NCI-H2081 treated with DMSO at 0.1 percent for 48 hours (cell line): ENCODE results near the gene PPP2R3A.
"Not testable (repeated sequence)": the region's sequence is repeated elsewhere in the genome, so short reads cannot be mapped to it uniquely, and the experiment has no call there.

Experiments
- DNase-seq: peaks from one replicate; lab custom pipeline; 2025; lab: John Stamatoyannopoulos, UW

The PPP2R3A gene

DNA sequence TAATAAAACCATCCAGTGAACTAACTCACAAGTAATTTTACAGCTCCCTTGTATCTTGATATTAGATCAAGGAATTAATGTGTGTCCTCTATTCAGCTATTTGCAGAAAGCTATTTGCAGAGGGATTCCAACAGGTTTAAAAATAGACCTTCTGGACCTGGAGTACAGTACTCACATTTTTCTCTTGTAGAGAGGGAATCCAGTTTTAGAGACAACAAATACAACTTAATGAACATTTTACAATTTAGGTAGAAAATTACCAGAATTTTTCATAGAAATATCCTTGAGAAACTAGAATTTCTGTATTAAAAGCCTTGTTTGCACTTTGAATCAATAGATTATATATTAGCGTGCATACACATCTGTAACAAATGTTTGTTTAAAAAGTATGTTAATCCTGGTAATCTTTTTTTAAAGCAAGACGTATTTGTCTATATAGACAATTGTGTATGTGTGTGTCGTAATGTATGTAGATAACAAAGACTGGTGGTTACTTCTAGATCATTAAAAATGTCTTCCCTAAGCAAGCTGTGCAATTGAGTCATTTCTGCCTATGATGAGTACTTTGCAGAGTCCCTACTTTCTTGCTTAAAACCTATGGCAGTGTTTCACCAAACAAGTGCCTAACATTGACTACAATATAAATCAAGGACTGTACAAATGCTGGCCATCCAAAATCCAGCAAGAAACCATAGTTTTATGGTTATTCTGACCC, 57.9 kb downstream of the PPP2R3A start:
- DNase-seq, result no peak

- no peak for DNase-seq
Measured at GRCh38 chr3:136036306-136036705, 70.8 kb downstream of the PPP2R3A start.

GRCh38 chr3:136038668-136039067, 73.1 kb downstream of the PPP2R3A start:
- no peak for DNase-seq

DNA sequence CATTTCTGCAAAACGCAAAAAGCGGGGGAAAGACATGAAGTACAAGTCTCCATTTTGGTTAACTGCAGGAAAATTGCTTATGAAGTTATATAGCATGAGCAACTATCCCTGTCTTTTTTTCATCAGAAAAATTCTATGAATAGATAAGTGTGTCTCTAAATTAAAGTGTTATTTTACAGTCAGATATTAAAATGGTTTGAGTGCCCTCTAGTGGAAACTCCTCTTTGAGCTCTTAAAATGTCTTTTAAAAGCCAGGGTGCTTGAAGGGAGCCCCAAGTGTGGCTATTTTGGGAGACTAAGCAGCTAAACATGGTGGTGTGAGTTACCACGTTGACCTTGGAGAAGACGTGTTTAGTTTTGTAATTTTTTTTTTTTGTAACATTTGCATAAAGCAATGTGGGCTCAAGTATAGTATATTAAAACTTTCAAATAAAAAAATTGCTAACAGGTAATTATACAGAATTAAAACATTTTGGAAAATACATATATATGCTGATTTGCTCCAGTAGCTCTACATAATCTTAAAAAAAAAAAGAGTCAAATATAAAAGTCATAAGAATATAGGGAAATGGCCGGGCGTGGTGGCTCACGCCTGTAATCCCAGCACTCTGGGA, 77.2 kb downstream of the PPP2R3A start:
- peak; percentile 59 for DNase-seq

- DNase-seq, result no peak
Measured at GRCh38 chr3:136044980-136045745, 79.6 kb downstream of the PPP2R3A start.

DNA sequence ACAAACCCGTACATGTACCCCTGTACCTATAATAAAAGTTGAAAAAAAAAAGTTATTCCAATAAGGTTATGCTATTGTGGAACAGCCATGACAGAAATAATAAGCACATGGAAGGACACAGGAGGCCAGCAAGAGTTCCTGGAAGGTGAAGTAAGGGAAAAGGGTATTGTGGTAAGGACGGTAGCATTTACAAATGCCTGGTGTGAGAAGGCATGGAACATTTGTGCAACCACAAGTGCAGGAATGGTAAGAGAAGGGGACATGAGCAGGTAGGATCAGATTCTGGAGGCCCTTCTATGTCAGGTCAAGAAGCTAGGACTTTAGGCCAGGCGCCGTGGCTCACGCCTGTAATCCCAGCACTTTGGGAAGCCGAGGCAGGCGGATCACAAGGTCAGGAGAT, 82.5 kb downstream of the PPP2R3A start:
- no peak for DNase-seq

DNA sequence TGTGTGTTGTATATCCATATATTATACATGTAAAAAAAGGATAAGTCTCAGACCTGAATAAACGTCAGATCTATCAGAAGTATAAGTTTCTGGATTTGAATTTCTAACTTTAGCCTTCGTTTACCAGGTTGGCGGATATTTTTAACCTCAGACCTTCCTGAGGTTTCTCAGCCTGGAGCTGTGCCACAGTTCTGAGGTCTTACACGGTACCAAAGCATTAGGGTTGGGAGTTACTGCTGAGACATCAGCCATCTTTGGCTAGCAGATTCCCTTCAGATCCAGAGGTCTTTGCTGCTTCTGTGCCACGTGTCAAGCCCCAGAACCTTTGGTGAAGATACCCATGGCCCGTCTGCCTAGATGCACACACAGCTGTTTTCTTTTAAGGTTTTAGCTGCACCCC, 84.7 kb downstream of the PPP2R3A start:
- no peak for DNase-seq

DNA sequence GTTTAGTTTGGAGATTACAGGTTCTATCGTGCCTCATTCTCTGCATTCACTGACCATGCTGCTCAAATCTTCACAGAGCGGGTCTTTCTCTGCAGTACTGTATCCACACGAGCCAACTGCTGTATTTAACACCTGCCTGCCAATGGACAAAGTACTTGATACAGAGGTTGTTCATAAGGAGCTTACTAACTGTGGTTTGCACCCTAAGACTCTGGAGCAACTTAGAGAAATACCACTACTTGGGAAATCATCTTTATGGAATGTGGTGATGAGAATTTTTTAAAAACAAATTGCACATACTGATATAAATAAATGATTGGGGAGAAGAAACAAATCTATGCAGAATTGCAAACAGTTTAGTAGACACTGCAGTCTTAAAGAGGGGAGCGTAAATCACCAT, 90.0 kb downstream of the PPP2R3A start:
- no peak for DNase-seq

- DNase-seq, result no peak
Measured at GRCh38 chr3:136067211-136067610, 101.7 kb downstream of the PPP2R3A start.

GRCh38 chr3:136068708-136069107, 103.2 kb downstream of the PPP2R3A start:
- DNase-seq, result no peak

DNA sequence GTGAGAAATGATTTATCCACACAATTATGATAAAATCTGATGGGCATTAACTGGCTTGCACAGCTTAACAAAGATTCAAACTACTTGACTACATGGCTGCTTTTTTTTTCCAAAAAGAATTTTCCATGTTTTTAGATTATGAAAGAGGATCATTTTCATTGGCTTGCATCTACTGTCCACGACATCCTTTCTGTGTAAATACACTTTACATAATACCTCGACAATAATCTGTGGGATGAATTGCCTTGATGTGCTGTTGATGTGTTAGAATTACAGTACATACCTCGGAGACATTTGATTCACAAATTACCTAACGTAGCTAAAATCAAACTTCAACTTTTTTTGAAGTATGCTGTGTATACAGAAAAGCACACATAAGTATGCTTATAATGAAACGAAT, 104.4 kb downstream of the PPP2R3A start:
- DNase-seq, result no peak

GRCh38 chr3:136070334-136070733, 104.8 kb downstream of the PPP2R3A start:
- DNase-seq, result no peak

DNA sequence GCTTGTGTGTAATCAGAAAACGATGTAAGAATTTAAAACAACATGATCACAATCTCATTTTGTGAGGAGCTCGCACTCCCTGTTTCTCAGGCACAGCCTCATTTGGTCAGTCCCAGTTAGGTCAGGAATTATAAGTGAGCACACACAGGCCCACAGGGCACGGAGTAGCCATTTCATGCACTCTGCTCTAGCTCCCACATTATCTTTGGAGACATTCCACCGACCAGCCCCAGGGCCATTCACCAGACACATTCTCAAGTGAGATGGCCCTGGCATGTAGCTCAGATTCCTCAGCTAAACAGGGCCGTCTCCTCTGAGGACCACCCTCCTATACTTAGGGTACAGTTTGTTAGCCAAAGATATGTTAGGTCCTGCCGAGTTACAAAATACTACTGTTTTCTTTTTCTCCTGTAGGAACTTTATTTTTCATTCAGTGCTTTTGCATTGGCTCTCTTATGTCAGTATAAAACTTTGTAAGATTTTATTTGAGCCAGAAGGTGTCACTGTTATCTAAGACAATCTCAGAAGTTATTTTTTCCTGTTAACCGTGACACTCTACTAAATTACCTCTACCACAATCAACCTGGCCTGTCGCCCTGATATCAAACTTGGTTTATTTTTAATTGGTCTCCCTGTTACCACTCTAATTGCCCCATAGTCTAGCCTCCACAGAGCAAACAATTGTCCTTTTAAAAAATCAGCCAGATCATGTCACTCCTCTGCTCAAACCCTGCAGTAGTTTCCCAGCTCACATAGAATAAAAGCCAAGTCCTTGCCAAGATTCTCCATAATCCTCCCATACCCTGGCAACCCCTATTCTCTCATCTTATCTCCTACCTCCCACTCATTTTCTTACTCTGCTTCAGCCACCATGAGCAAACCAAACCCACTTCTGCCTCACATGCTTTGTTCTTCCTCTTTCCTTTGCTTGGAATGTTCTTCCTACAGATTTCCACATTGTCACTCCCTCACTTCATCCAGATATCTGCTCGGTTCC, 105.7 kb downstream of the PPP2R3A start:
- no peak for DNase-seq

GRCh38 chr3:136074546-136075170, 109.1 kb downstream of the PPP2R3A start:
- DNase-seq, result no peak

GRCh38 chr3:136075218-136075808, 109.8 kb downstream of the PPP2R3A start:
- DNase-seq, result peak; percentile 82

DNA sequence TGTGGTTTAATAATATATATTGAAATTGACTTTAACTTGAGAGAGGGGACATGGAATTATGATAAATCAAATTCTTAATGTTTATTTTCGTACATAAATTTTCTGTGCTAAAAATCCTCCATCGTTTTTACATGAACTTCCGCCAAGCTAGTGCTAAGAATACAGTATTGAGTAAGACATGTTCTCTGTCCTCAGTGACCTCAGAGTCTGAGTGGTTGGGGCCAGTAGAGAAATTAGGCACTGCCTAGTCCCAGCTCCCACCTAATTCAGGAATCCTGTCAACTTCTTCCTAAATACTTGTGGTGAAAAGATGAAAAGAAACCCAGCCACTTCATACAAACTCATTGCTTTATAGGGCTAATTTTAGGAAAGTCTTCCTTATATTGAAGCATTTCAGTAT, 110.3 kb downstream of the PPP2R3A start:
- no peak for DNase-seq

DNA sequence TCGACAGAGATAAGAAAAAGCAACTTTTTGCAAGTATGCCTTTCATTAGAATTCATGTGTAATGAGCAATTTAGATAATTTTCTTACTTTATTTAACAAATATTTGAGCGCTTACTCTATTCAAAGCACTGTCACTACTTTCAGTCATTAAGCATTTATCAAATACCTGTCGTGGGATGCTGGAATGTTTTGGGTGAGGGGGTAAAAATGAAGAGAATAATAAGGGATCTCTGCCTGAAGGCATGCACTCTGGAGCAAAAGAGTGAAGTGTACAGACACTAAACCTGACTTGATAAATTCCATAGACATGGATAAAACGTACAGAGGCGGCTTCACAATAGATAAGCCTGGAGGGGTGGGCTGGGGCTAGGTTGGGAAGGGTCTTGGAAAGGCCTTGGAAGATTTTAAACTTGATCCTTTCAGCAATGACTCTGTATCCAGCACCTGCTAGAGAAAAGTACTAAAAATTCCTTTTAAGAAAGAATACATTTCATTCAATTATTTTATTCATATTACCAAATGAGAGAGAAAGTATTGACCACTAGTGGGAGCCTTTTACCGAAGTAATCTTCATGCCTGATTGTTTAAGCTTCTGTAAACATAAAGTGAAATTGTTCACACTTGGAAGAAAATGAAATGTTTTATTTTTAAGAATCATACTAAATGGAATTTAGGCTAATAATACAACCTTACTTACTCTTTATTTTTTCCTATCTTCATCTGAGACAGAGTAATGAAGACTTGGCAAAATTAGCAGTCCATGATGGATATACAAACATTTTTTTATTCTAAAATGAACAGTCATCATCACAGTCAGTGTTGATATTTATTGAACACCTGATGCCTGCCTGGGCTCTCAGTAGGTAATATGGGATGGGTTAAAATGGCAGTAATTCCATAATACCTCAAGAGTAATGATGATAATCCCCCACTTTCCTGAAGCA, 113.2 kb downstream of the PPP2R3A start:
- peak; percentile 61 for DNase-seq

- DNase-seq, result not testable (repeated sequence)
Measured at GRCh38 chr3:136083641-136084382, 118.3 kb downstream of the PPP2R3A start.

DNA sequence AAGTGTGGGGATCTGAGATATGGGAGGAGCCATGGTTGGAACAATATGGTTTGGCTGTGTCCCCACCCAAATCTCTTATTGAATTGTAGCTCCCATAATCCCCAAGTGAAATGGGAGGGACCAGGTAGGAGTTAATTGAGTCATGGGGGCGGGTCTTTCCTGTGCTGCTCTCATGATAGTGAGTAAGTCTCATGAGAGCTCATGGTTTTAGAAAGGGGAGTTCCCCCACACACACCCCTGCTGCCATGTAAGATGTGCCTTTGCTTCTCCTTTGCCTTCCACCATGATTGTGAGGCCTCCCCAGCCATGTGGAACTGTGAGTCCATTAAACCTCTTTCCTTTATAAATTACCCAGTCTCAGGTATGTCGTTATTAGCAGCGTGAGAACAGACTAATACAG, 119.5 kb downstream of the PPP2R3A start:
- DNase-seq, result not testable (repeated sequence)
